Stimulated activated CD8-positive, alpha-beta memory T cell treated with anti-CD3 and anti-CD28 coated beads, Interleukin-7, amount 100 ng/mL, for 24 hours (primary cell): ENCODE results near the gene PCDHB11.
"Not testable (repeated sequence)": the region's sequence is repeated elsewhere in the genome, so short reads cannot be mapped to it uniquely, and the experiment has no call there.

Source experiments
- DNase-seq: peaks from one replicate; pipeline ENCODE4 v3.0.0-alpha.2; 2020; ENCODE audit warnings: low read depth

PCDHB11 gene

DNA sequence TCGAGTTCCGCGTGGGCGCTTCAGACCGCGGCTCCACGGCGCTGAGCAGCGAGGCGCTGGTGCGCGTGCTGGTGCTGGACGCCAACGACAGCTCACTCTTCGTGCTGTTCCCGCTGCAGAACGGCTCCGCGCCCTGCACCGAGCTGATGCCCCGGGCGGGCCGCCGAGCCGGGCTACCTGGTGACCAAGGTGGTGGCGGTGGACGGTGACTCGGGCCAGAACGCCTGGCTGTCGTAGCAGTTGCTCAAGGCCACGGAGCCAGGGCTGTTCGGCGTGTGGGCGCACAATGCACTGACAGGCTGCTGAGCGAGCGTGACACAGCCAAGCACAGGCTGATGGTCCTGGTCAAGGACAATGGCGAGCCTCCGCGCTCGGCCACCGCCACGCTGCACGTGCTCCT lies 42.1 kb downstream of the PCDHB11 start:
- DNase-seq = no peak

DNA sequence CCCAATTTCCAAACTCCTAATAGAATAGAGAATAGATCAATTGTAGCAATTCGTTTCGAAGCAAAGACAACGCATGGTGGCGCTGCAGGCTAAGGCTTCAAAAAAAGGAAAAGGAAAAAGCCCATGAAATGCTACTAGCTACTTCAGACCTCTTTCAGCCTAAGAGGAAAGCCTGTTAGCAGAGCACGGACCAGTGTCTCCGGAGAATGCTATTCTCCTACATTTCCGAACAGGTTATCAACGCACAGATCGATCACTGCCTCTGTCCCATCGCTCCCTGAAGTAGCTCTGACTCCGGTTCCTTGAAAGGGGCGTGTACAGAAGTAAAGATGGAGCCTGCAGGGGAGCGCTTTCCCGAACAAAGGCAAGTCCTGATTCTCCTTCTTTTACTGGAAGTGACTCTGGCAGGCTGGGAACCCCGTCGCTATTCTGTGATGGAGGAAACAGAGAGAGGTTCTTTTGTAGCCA lies 45.9 kb downstream of the PCDHB11 start, which contains the start of gene PCDHB15:
PCDHB15 (plus strand) TSS at position 146 of the 468 bp plus-strand sequence; CDS start at position 330, 184 bp downstream.
- no peak for DNase-seq

DNA sequence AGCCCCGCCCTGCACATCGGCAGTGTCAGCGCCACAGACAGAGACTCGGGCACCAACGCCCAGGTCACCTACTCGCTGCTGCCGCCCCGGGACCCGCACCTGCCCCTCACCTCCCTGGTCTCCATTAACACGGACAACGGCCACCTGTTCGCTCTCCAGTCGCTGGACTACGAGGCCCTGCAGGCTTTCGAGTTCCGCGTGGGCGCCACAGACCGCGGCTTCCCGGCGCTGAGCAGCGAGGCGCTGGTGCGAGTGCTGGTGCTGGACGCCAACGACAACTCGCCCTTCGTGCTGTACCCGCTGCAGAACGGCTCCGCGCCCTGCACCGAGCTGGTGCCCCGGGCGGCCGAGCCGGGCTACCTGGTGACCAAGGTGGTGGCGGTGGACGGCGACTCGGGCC lies 47.5 kb downstream of the PCDHB11 start:
- not testable (repeated sequence) for DNase-seq

DNA sequence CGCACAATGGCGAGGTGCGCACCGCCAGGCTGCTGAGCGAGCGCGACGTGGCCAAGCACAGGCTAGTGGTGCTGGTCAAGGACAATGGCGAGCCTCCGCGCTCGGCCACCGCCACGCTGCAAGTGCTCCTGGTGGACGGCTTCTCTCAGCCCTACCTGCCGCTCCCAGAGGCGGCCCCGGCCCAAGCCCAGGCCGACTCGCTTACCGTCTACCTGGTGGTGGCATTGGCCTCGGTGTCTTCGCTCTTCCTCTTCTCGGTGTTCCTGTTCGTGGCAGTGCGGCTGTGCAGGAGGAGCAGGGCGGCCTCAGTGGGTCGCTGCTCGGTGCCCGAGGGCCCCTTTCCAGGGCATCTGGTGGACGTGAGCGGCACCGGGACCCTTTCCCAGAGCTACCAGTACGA lies 48.0 kb downstream of the PCDHB11 start:
- DNase-seq = not testable (repeated sequence)

DNA sequence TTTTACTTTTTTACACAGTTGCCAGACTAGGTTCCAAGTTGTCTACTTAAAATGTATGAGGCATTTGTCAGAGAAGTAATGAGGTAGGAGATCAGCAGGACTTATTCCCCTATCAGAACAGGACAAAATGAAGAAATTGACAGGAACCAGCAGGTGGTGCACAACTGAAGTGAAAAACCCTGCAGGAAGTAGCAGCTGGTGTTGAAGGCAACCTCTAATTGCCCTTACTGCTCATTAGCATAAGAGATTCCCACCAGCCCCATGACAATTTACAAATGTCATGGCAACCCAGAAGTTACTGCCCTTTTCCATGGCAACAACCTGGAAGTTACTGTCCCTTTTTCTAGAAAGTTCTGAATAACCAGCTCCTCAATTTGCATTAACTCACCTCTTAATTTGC lies 51.1 kb downstream of the PCDHB11 start:
- DNase-seq = no peak
